ENCODE results near the gene TBRG1.

The TBRG1 gene

GRCh38 chr11:124635932-124636331, 13.3 kb downstream of the TBRG1 start:
- no peak for DNase-seq
- Histone ChIP-seq H3K27me3 (replicated peaks) (no peaks in the 10 kb centered on the region), H3K27ac (no peak overlapping the region), H3K36me3 (replicated peaks) (peaks cover 52% of the 10 kb centered on the region), H3K4me3 (ENCODE audit: low read depth, low read length) (no peak overlapping the region)
- in situ Hi-C loops (cut with HindIII; ENCODE audit: low pct_ligation_motif_present, low sequenced_read_pairs) = no loop called here
- TF ChIP-seq, protein P1, sequence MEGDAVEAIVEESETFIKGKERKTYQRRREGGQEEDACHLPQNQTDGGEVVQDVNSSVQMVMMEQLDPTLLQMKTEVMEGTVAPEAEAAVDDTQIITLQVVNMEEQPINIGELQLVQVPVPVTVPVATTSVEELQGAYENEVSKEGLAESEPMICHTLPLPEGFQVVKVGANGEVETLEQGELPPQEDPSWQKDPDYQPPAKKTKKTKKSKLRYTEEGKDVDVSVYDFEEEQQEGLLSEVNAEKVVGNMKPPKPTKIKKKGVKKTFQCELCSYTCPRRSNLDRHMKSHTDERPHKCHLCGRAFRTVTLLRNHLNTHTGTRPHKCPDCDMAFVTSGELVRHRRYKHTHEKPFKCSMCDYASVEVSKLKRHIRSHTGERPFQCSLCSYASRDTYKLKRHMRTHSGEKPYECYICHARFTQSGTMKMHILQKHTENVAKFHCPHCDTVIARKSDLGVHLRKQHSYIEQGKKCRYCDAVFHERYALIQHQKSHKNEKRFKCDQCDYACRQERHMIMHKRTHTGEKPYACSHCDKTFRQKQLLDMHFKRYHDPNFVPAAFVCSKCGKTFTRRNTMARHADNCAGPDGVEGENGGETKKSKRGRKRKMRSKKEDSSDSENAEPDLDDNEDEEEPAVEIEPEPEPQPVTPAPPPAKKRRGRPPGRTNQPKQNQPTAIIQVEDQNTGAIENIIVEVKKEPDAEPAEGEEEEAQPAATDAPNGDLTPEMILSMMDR (IDR thresholded peaks at IDR 0.05; ENCODE audit: low read depth, low read length, missing control alignments) = no peak

DNA sequence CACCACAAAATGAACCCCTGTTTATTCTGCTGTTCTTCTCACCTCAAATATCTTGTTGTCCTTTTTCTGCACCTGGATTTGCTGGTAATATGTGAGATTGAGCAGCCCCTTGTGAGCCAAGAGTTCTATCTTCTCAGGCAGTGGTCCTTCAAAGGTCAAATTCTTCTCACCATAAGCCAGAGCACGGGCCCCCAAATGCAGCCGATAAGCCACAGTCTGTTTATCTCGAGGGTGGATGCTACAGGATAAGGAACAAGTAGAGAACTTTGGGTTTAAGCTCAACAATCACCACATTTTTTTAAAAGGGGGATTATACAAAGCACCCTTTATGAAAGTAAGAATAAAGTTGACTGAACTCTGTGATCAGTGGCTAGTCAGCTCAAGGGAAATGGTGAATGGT, 15.8 kb downstream of the TBRG1 start:
- no peak overlapping the region for H3K27ac ChIP-seq
- TF ChIP-seq, protein P1 (IDR thresholded peaks at IDR 0.05; ENCODE audit: low read depth, low read length, missing control alignments) = no peak
- no peak overlapping the region for H3K4me3 ChIP-seq (ENCODE audit: low read depth, low read length)
- DNase-seq = no peak
- H3K36me3 ChIP-seq (replicated peaks) = peaks cover 28% of the 10 kb centered on the region
- in situ Hi-C loops (cut with HindIII; ENCODE audit: low pct_ligation_motif_present, low sequenced_read_pairs) = no loop called here
- no peaks in the 10 kb centered on the region for H3K27me3 ChIP-seq (replicated peaks)

DNA sequence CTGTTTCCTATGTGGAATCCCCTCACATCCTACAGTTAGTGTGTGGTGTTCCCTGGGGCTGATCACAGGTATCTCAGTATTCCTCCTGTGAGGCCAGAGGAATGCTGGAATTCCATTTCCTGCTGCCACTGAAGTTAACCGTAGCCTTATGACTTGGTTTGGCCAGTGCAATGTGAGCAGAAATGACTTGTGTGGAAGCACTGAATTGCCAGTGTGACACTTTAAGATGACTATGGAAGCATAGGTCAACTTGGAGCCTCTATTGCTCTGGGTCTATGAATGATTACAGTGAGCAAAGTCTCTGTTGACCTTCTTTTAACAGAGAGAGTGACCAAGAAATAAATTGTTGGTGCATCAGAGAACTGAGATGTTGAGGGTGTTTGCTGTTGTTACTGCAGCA, 16.5 kb downstream of the TBRG1 start:
- DNase-seq = no peak
- no peak overlapping the region for H3K27ac ChIP-seq
- TF ChIP-seq, protein P1 (IDR thresholded peaks at IDR 0.05; ENCODE audit: low read depth, low read length, missing control alignments) = no peak
- in situ Hi-C loops (cut with HindIII; ENCODE audit: low pct_ligation_motif_present, low sequenced_read_pairs) = no loop called here
- peaks cover 27% of the 10 kb centered on the region for H3K36me3 ChIP-seq (replicated peaks)
- H3K4me3 ChIP-seq (ENCODE audit: low read depth, low read length) = no peak overlapping the region
- H3K27me3 ChIP-seq (replicated peaks) = no peaks in the 10 kb centered on the region

- Histone ChIP-seq H3K36me3 (replicated peaks) (peaks cover 17% of the 10 kb centered on the region), H3K4me3 (ENCODE audit: low read depth, low read length) (no peak overlapping the region), H3K27me3 (replicated peaks) (no peaks in the 10 kb centered on the region), H3K27ac (no peak overlapping the region)
- in situ Hi-C loops (cut with HindIII; ENCODE audit: low pct_ligation_motif_present, low sequenced_read_pairs) = no loop called here
- DNase-seq = no peak
- TF ChIP-seq, protein P1 (IDR thresholded peaks at IDR 0.05; ENCODE audit: low read depth, low read length, missing control alignments) = no peak
These were observed 18.0 kb downstream of the TBRG1 start for GRCh38 chr11:124640666-124641065.

- H3K27ac ChIP-seq = no peak overlapping the region
- no peak for DNase-seq
- in situ Hi-C loops (cut with HindIII; ENCODE audit: low pct_ligation_motif_present, low sequenced_read_pairs) = no loop called here
- peaks cover 2% of the 10 kb centered on the region for H3K36me3 ChIP-seq (replicated peaks)
- H3K4me3 ChIP-seq (ENCODE audit: low read depth, low read length) = no peak overlapping the region
- TF ChIP-seq, protein P1 (IDR thresholded peaks at IDR 0.05; ENCODE audit: low read depth, low read length, missing control alignments) = no peak
- no peaks in the 10 kb centered on the region for H3K27me3 ChIP-seq (replicated peaks)
These were observed 20.0 kb downstream of the TBRG1 start for GRCh38 chr11:124642628-124643027.

GRCh38 chr11:124643042-124643604, 20.5 kb downstream of the TBRG1 start:
- Histone ChIP-seq H3K4me3 (ENCODE audit: low read depth, low read length) (no peak overlapping the region), H3K27me3 (replicated peaks) (no peaks in the 10 kb centered on the region), H3K36me3 (replicated peaks) (no peaks in the 10 kb centered on the region), H3K27ac (peak overlapping the region; percentile 69)
- in situ Hi-C loops (cut with HindIII; ENCODE audit: low pct_ligation_motif_present, low sequenced_read_pairs) = no loop called here
- TF ChIP-seq, protein P1 (IDR thresholded peaks at IDR 0.05; ENCODE audit: low read depth, low read length, missing control alignments) = no peak
- DNase-seq = no peak

Measured in brain microvascular endothelial cell (primary cell).